Stimulated activated CD8-positive, alpha-beta memory T cell treated with anti-CD3 and anti-CD28 coated beads, Interleukin-15, amount 100 ng/mL, for 4 hours (primary cell): ENCODE results near the gene CDCA8.
"Not testable (repeated sequence)": the region's sequence is repeated elsewhere in the genome, so short reads cannot be mapped to it uniquely, and the experiment has no call there.

Experiments
- DNase-seq, 2 donors: peaks; one replicate each; pipeline ENCODE4 v3.0.0-alpha.2; 2020; ENCODE audit warnings: low read depth in 2 of 2

The CDCA8 gene

GRCh38 chr1:37672136-37672870, 20.0 kb upstream of the CDCA8 start:
- DNase-seq: no peak

- peak in 1 of 2 donors; percentile 27 for DNase-seq
Observed at GRCh38 chr1:37673920-37674319, 18.4 kb upstream of the CDCA8 start.

- no peak for DNase-seq
Observed at GRCh38 chr1:37676281-37677142, 15.8 kb upstream of the CDCA8 start.

GRCh38 chr1:37677143-37677439, 15.2 kb upstream of the CDCA8 start:
- no peak for DNase-seq

- no peak for DNase-seq
Observed at GRCh38 chr1:37677808-37678207, 14.5 kb upstream of the CDCA8 start.

- no peak for DNase-seq
Observed at GRCh38 chr1:37680933-37681332, 11.4 kb upstream of the CDCA8 start.

- DNase-seq: peak in 1 of 2 donors; percentile 57
Observed at GRCh38 chr1:37682334-37682987, 9.9 kb upstream of the CDCA8 start.

- not testable (repeated sequence) for DNase-seq
Observed at GRCh38 chr1:37684182-37684581, 8.1 kb upstream of the CDCA8 start.

- no peak for DNase-seq
Observed at GRCh38 chr1:37685722-37686121, 6.6 kb upstream of the CDCA8 start.

- DNase-seq: not testable (repeated sequence)
Observed at GRCh38 chr1:37687764-37688163, 4.6 kb upstream of the CDCA8 start.

- DNase-seq: no peak
Observed at GRCh38 chr1:37688926-37689325, 3.4 kb upstream of the CDCA8 start.

- no peak for DNase-seq
Observed at GRCh38 chr1:37691497-37692077, 729 bp upstream of the CDCA8 start.

- no peak for DNase-seq
Observed at GRCh38 chr1:37692834-37693175, 489 bp downstream of the CDCA8 start.

GRCh38 chr1:37697090-37697489, 4.8 kb downstream of the CDCA8 start:
- no peak for DNase-seq

GRCh38 chr1:37697737-37698136, 5.4 kb downstream of the CDCA8 start:
- DNase-seq: no peak

- DNase-seq: no peak
Observed at GRCh38 chr1:37699147-37699546, 6.8 kb downstream of the CDCA8 start.

- no peak for DNase-seq
Observed at GRCh38 chr1:37701051-37701450, 8.7 kb downstream of the CDCA8 start.

GRCh38 chr1:37703061-37703460, 10.7 kb downstream of the CDCA8 start:
- no peak for DNase-seq

GRCh38 chr1:37704966-37705365, 12.7 kb downstream of the CDCA8 start:
- no peak for DNase-seq

- no peak for DNase-seq
Observed at GRCh38 chr1:37705399-37705798, 13.1 kb downstream of the CDCA8 start.

- no peak for DNase-seq
Observed at GRCh38 chr1:37708471-37708870, 16.2 kb downstream of the CDCA8 start.

- no peak for DNase-seq
Observed at GRCh38 chr1:37714226-37714625, 21.9 kb downstream of the CDCA8 start.
